C1 segment of cervical spinal cord (tissue), 14 donors: ENCODE data around the gene BMP7.
A peak's percentile ranks its signal among the peaks of the same experiment; 100 is the strongest.
"Not testable (repeated sequence)": the region's sequence is repeated elsewhere in the genome, so short reads cannot be mapped to it uniquely, and the experiment has no call there.

Experiments
- DNase-seq, 14 donors: peaks; one replicate each; lab custom pipeline; 2025; lab: John Stamatoyannopoulos, UW

BMP7 gene

DNA sequence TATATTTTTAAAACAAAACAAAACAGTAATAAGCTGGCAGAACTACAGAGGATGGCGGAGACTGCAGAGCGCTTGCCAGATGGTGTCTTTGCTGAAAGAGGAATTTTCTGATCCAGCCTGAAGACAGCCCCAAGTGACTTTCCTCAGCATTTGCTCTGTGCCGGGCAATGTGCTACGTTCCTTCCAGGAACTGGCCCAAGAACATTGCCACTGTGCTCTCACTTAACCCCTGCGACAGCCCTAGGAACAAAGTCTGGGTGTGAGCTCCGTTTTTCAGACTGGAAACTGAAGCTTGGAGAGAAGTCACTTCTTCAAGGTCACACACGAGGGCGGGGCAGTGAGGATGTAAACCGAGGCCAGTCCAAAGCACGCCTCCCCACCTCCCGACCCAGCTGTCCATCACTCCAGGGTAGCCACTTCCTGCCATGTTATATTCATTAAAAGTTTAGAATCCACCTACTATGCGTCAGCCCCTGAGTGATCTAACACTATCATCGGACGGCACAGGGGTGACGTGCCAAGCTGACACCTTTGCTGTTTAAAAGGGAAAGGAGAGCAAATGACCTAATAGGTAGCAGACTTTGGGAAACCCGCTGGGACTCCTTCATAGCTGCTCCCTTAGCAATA, 22.3 kb upstream of the BMP7 start:
- DNase-seq, result peak in 5 of 14 donors; percentile 14 to 52 (median 28)

DNA sequence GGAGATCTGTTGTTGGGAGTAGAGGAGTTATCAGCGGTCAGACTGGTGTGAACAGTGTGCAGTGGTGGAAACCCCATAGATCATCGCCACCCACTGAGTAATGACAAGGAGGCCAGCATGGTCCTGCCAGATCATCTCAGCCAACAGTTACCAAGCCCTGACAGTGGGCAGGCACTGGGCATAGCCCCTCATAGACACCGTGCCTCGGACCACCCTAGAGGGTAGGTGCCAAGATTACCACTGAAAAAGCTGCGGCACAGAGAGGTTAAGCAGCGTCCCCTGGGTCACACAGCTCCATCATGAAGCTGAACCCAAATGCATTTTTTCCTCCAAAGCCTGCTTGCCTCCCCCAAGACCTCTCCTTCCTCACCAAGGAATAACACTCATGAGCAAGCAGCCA, 21.5 kb upstream of the BMP7 start:
- DNase-seq, result no peak

DNA sequence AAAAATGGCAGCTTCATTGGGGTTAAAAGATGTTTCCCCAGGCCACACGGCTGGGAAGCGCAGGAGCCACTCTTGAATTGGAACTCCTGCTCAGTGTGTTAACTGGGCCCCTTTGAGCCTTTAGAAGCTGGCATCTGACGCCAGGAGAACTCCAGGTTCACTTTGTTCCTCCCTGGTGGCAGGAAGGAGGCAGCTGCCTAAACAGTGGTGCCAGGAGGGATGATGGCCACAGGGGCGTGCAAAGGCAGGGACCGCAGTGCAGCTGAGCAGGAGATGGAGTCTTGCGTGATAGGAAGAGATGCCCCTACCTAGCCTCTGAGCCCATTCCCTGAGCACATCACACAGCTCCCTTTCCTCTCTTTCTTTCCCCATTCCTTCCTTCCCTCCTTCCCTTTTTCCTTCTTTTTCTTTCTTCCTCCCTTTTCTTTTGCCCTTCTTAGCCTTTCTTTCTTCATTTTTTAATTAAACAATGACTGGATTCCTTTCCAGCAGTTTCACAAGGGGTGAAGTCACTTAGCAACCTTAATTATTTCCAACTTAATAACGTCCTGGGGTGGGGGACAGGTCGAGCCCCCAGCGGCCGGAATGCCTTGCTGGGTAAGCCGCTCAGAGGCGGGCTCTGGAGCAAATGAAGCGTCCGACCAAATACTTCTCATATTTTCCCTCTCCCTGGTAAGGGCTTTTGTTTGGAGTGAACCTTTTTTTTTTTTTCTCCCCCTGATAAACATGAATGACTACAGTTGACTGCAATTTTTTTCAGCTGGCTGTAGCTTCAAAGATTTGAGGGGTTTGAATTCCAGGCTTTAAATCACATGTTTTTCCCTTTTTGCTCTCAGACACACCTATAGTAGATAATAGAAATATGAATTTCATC, 20.8 kb upstream of the BMP7 start:
- no peak for DNase-seq

DNA sequence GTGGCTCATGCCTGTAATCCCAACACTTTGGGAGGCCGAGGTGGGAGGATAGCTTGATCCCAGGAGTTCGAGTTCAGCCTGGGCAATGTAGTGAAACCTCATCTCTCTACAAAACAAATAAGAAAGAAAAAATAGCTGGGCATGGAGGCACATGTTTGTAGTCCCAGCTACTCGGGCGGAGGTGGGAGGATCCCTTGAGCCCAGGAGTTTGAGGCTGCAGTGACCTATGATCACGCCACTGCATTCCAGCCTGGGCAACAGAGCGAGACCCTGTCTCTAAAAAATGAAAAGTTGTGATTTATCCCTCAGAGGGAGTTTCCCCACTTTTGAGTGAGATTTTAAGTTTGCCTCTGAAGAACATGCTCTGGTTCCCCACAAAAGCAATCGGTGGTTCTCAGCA, 17.4 kb upstream of the BMP7 start:
- DNase-seq, result no peak

DNA sequence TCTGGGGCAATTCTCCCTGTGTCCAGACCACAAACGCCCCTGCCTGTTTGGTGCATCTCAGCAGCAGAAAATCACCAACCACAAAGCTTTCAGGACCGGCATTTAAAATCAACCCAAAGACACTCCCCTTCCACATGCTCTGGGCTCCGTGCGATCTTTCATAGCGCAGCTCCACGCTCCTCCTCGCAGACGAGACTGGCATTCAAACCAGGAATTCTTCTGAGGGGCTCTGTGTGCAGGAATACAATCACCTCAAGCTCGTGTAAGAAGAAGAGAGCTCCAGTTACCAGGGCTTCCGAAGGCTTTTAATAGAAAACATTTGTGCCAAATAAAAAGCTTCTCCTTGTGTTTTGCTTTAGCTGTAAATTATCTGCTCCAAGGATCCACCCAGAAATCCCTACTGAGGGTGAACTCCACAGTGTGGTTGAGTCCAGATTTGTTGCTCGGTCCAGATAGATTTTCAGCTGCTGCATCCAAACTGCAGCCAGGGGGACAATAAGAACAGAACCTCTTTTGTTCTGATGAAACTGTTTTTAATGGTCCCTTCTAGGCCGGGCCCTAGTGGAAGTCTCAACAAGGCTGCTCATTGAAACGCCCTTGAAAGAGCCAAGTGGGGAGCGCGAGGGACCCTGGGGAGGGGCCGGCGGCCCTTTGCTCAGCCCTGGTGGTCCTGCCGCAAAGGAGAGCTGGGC, 16.4 kb upstream of the BMP7 start:
- DNase-seq, result peak in 10 of 14 donors; percentile 23 to 80 (median 60)

DNA sequence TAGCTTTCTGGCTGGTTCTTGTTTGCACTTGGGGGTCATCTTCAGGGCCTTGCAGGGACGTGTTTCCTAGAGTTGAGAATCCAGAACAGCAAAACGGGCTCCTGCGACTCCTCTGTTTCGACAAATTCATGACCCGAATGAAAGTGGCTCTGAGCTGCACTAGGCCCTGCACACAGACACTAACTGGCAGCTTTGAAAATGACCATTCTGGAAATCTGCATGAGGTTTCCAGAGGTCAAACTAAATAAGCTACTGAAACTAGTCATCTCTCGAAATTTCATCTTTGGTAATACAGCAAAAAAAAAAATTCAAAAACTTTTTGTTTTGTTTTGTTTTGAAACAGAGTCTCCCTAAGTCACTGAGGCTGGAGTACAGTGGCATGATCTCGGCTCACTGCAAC, 15.5 kb upstream of the BMP7 start:
- no peak for DNase-seq

DNA sequence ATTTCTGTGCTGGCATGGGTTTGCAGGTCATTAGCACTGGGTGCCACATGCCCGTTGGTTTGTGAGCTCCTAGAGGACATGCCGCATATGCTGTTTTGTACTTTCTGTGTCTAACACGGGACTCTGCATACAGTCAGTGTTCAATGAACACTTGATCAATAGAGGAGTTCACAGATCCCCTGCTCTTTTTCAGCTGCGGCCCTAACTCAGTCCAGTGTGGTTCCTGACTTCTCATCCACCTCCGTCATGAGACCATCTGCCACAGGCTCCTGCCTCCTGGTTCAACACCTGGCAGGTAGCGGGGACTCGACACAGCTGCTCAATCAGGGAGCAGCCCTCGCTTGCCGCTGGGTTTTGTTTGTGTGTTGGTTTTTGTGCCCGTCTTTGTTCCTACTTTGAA, 13.8 kb upstream of the BMP7 start:
- no peak for DNase-seq

DNA sequence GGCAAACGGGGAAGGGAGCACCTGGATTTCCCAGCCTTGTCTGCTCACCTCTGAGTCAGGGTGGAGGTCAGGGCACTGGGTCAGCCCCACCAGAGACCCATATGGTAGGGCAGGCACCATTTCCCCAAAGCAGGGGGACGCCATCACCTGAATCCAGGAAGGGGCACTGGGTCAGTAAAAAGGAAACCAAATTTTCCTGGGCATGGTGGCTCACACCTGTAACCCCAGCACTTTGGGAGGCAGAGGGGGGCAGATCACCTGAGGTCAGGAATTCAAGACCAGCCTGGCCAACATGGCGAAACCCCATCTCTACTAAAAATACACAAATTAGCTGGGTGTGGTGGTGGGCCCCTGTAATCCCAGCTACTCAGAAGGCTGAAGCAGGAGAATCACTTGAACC, 13.1 kb upstream of the BMP7 start:
- DNase-seq, result not testable (repeated sequence)

DNA sequence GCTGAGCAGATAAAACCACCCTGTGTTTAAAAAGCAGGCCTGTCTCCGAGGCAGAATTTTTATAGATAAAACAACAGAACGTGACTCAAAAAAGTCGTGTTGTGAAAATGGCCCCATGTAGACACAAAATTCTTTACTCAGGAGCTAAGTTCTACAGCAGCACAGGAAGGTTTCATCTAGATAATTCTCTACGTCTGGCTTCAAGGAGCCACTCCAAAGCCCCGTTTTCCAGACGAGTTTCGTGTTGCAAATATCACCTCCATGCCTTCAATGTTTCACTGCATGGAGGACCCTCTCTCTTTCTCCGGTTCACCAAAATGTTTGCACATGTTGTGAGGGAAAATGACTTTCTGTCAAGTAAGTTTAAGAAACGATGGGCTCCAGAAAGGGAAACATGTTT, 12.0 kb upstream of the BMP7 start:
- DNase-seq, result no peak

DNA sequence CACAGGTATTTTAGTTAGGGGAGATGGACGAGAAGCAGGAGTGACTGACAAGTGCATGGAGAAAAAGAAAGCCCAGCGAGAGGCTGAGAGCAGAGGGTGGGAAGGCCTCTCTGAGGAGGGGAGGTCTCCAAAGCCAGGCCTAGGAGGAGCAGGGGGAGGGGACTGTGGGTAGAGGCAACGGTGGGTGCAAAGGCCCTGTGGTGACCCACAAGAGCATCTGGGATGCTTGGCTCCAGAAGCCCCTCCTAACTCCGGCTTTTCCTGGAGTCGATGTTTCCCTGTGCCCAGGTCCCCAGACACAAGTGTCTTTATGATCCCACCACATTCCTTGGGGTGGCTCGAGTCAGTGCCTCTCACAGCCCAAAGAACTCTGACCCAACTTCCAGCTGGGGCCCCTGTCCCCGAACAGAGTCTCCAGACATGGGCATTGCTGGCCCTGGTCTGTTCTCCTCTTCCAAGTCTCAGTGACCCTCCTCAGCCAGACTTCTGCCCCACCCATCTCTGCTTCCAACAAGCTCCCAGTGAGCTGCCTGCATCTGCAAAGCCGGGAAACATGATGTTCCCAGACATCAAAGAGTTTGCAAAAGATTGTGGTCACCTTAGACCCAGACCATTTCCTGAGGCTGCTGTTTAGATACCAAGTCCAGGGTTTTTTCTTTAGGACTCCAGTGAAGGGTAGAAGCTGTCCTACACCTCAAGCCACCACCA, 11.1 kb upstream of the BMP7 start:
- DNase-seq, result no peak

DNA sequence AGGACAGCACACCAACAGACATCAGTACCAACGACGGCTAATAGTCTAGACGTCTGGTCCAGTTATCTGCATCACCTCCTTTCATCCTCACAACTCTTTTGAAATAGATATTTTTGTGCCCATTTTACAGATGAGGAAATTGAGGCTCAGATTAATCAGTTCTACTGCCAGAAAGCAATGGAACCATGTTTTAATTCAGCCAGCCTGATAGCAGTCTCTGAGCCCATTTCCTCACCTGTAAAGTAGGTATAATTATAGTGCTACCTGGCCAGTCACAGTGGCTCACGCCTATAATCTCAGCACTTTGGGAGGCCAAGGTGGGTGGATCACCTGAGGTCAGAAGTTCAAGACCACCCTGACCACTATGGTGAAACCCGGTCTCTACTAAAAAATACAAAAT, 9.8 kb upstream of the BMP7 start:
- no peak for DNase-seq

DNA sequence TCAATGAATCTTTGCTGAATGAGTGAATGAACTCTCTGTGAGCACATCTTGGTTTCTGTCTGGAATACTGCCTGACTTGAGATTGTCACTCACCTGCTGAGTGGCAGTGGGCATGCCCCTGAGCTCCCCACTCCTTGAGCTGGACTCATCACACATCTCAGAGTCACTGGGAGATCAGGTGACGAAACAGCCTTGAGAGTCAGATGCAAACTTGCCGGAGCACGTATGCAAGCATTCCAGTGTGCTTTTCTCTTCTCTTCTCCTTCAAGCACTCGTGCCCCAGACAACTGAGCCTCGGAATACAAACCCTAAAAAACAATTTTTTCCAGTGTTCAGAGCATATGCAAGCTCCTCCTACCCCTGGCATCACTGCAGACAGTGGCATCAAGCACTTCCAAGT, 9.4 kb upstream of the BMP7 start:
- DNase-seq, result no peak

DNA sequence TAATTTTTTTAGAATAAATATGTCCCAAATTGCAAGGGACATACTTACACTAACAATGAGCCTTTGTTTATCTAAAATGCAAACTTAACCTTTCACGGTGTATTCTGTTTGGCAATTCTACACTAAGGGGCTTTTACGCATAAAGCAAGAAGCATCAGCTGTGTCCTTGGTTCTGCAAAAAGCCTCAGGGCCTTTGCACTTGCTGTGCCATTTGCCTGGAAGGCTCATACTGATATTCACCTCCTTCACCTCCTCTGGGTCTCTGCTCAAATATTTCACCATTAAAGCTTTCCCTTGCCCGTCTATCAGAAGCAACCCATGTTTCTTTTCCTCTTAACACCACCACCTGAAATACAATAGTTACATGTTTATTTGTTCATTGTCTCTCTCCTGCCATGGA, 8.9 kb upstream of the BMP7 start:
- DNase-seq, result no peak

DNA sequence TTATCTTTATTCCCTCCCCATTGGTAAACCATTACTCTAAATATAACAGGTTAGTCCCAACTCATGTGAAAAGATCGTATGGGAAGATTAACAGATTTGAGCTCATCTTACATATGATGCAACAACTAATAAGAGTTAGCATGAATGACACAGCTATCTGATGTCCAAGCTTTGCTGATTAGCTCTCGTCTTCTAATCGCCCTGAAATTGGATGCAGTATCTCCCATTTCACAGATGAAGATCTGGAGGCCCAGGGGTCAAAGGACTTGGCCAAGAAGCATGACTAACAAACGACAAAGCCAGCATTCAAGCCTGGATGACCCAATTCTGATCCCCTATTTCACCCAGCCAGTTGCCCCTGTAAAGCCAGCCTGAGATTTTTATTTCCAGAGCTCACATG, 8.4 kb upstream of the BMP7 start:
- DNase-seq, result no peak

DNA sequence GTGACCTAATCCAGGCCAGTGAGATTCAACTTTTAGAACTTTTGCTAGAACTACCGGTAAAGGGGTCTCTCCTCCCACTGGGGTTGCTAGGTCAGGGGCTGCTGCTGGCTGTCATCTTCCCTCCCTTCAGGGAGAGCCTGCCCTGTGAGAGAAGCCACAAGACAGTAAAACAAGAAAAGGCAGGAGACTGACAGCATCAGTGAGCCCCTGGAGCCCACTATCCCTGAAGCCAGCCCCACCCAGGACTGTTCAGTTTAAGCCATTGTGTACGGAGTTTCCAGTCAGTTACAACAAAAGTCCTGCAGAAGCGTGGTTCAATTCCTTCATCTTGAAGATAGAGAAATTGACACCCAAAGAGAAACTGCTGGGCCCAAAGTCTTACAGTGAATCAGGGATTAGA, 7.9 kb upstream of the BMP7 start:
- no peak for DNase-seq

DNA sequence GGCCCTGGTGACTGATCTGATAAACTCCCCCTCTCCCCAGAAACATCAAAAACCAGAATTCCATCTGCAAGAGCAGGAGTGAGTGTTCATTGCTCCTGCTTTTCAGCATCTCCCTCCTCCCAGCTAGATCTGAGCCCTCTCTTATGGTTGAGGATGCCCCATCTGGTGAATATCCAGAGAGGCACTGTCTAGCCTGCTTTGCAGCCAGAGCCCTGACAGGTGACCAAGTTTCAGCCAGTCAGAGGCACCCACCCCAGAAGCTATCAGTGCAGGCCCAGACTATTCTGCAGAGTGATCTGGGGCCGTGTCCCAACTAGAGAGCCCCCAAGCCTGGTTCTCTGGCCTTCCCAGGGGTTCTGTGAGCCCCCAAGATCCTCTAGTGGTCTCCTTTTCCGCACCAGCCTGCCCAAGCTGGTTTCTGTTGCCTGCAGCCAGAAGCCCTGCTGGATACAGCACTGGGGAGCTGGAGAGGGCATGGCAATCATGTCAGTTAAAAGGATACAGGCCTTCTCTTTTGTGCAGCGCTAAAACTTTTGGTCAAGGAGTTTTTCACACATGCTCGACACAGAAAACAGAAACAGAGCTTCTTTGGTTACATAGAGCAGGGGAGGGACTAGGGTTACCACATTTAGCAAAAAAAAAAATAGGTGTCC, 6.6 kb upstream of the BMP7 start:
- no peak for DNase-seq

DNA sequence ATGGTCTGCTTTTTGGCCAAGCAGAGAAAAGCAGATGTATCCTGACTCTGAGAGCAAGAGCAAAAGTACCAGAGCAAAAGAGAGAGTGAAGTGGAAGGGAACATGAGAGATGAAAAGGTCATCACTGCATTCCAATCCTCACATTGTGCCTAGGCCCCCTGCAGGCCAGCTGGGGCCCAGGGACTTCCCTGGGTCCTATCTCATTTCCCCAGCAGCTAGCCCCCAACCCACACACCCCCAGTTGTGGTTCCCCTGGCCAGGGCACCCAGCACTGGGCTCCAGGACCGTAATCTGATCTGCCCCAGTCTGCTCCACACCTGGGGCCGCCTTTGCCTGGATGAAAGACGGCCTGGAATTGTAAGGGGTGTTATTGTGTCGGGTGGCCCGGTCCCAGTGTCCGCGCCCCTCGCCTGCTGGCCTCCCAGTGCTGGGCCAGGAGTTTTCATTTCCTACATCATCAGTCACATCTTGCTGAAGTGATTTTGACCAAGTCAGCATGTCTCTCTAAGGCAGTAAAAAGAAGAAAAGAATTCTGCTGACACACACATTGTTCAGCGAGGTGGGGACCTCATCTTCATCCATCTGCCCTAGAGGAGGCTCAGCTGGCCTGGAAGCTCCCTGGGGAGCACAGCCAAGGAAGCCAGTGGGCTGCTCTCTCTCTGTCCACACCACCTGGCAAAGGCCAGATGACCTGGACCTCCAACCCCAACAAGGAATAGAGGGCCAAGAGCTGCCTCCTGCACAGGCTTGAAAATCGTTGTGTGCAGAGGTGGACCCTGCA, 4.0 kb upstream of the BMP7 start:
- DNase-seq, result no peak

DNA sequence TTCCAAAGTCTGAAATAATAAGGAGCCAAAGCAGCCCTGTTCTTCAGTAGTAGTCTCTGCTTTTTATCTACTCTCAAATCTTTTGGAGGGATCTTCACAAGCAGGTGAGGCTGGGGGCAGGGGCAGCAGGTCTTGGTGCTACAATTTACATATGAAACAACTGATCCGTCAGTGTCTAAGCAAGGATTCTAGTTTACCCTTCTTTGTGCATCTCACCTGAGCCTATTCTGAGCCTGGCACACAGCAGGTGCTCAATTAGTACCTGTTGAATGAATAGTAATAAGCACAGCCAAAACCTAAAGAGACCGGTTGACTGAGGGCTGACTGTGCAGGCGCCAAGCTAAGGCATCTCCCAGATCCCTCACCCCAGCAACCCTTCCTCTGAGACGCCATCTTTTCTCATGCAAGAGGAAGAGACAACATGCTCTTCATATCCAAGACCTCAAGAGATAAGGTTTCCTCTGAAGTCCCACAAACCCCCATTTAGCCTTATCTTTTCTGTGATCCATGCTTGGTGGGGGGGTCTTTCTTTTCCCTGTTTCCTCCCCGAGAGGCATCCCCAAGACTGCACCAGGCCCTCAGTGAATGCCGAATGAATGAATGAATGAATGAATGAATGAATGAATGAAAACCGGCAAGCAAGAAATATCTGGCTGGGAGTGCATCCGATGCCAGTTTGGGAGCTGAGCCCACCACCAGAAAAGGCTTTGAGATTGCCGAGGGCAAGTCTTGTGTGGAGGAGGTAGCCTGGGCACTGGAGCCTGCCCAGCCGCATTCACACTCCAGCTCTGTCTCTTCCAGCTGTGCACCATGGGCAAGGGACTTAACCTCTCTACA, 2.9 kb upstream of the BMP7 start:
- DNase-seq, result no peak

DNA sequence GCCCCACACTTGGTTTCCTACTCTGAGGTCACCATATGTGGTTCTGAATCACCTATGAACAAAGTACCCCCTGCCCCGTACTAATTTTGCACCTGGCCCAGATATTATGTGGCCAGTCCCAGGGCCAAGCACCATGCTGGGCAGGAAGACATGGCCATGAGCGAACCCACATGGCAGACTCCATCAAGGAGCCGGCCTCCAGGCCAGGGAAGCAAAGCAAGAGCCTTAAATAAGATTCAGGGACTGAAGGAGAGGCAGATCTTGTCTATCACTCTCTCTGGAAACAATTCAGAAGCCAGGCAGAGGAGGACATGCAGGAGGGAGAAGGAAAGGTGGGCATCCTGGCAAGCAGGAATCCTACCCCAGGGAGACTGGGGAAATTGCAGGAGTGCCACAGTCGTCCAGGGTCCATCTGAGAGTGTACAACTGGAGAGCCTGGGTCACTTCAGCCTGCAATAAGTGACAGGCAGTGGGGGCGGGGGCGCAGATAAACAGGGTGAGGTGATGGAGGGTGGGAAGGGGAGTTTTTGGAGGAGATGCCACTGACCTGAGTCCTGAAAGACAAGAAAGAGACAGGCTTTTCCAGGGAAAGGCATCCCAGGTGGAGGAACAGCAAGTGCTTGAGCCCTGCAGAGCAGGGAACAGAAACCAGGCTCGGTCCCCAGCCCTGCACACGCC, 2.1 kb upstream of the BMP7 start:
- DNase-seq, result no peak
